Measurements from ENCODE around the gene SIMC1. TPM values are rescaled to one million over a fixed set of nuclear protein-coding genes. Genes with fewer than 3 reads are reported as not detected.
"Not testable (repeated sequence)": the region's sequence is repeated elsewhere in the genome, so short reads cannot be mapped to it uniquely, and the experiment has no call there.

SIMC1 gene
- 10 to 100 TPM; 11.1 to 14.2 (median 13.0) TPM for total RNA-seq (2021; fragmentation: NEBNext Ultra II Directional; extraction: Animal tissue kit (Norgen Biotek cat#: 25700))
- long read RNA-seq, transcript SIMC1-203 (10 exons, 2,694 nt), result major isoform, 5 of 8 reads
- long read RNA-seq, partial matches to known transcripts, result 3 of 8 reads
- long read RNA-seq, other reads (novel, unspliced or antisense), result 0 of 8 reads

GRCh38 chr5:176237971-176238644, at the start of gene SIMC1:
Gene SIMC1 (plus strand): TSS chr5:176238424. CDS start chr5:176238509, 85 bp downstream.
- not testable (repeated sequence) for H3K4me1 Mint-ChIP-seq (ENCODE audit: low read depth); H3K9me3 Mint-ChIP-seq

GRCh38 chr5:176188506-176189193, 49.6 kb upstream of the SIMC1 start:
- Mint-ChIP-seq H3K27ac (no peak overlapping the region), H3K9me3 (no peaks in the 10 kb centered on the region), H3K27me3 (ENCODE audit: insufficient read depth) (peaks cover 13% of the 10 kb centered on the region), H3K4me3 (no peak overlapping the region), H3K4me1 (ENCODE audit: low read depth) (peaks cover 7% of the 10 kb centered on the region; the same call in 1 of the 2 replicates), H3K36me3 (ENCODE audit: low read depth) (no peaks in the 10 kb centered on the region)
- TF ChIP-seq CTCF (IDR thresholded peaks at IDR 0.05), result no peak
- DNase-seq, result no peak

More at GRCh38 chr5:176237971-176238644, at the start of gene SIMC1:
- not testable (repeated sequence) for H3K27ac Mint-ChIP-seq; DNase-seq; H3K27me3 Mint-ChIP-seq (ENCODE audit: insufficient read depth); H3K36me3 Mint-ChIP-seq (ENCODE audit: low read depth)
- H3K4me3 Mint-ChIP-seq, result peak within 1 kb of the TSS; percentile 22; the same call in 1 of the 2 replicates

GRCh38 chr5:176189857-176190256, 48.4 kb upstream of the SIMC1 start:
- no peak for TF ChIP-seq CTCF (IDR thresholded peaks at IDR 0.05)
- DNase-seq, result no peak
- Mint-ChIP-seq H3K4me1 (ENCODE audit: low read depth) (peaks cover 6% of the 10 kb centered on the region; the same call in 1 of the 2 replicates), H3K4me3 (no peak overlapping the region), H3K9me3 (no peaks in the 10 kb centered on the region), H3K27me3 (ENCODE audit: insufficient read depth) (peaks cover 15% of the 10 kb centered on the region), H3K36me3 (ENCODE audit: low read depth) (no peaks in the 10 kb centered on the region), H3K27ac (no peak overlapping the region)

- no peak for DNase-seq
- Mint-ChIP-seq H3K27me3 (ENCODE audit: insufficient read depth) (peaks cover 15% of the 10 kb centered on the region), H3K9me3 (no peaks in the 10 kb centered on the region), H3K36me3 (ENCODE audit: low read depth) (no peaks in the 10 kb centered on the region), H3K27ac (no peak overlapping the region), H3K4me1 (ENCODE audit: low read depth) (no peaks in the 10 kb centered on the region), H3K4me3 (no peak overlapping the region)
- no peak for TF ChIP-seq CTCF (IDR thresholded peaks at IDR 0.05)
These were observed 47.1 kb upstream of the SIMC1 start for GRCh38 chr5:176190886-176191755.

GRCh38 chr5:176192094-176192721, 46.0 kb upstream of the SIMC1 start:
- no peak for DNase-seq
- Mint-ChIP-seq H3K27me3 (ENCODE audit: insufficient read depth) (peaks cover 15% of the 10 kb centered on the region), H3K9me3 (no peaks in the 10 kb centered on the region), H3K4me1 (ENCODE audit: low read depth) (no peaks in the 10 kb centered on the region), H3K27ac (no peak overlapping the region), H3K36me3 (ENCODE audit: low read depth) (no peaks in the 10 kb centered on the region), H3K4me3 (no peak overlapping the region)
- no peak for TF ChIP-seq CTCF (IDR thresholded peaks at IDR 0.05)

GRCh38 chr5:176192722-176193117, 45.5 kb upstream of the SIMC1 start:
- not testable (repeated sequence) for H3K4me3 Mint-ChIP-seq; DNase-seq; H3K27ac Mint-ChIP-seq; H3K9me3 Mint-ChIP-seq; H3K36me3 Mint-ChIP-seq (ENCODE audit: low read depth); H3K4me1 Mint-ChIP-seq (ENCODE audit: low read depth)
- peaks cover 15% of the 10 kb centered on the region for H3K27me3 Mint-ChIP-seq (ENCODE audit: insufficient read depth)

GRCh38 chr5:176193636-176194035, 44.6 kb upstream of the SIMC1 start:
- DNase-seq, result not testable (repeated sequence)
- peaks cover 15% of the 10 kb centered on the region for H3K27me3 Mint-ChIP-seq (ENCODE audit: insufficient read depth)

GRCh38 chr5:176194238-176195083, 43.8 kb upstream of the SIMC1 start:
- not testable (repeated sequence) for DNase-seq, H3K4me3 Mint-ChIP-seq

More at GRCh38 chr5:176193636-176194035, 44.6 kb upstream of the SIMC1 start:
- not testable (repeated sequence) for H3K27ac Mint-ChIP-seq; H3K4me1 Mint-ChIP-seq (ENCODE audit: low read depth); H3K9me3 Mint-ChIP-seq; H3K4me3 Mint-ChIP-seq; H3K36me3 Mint-ChIP-seq (ENCODE audit: low read depth)

More at GRCh38 chr5:176194238-176195083, 43.8 kb upstream of the SIMC1 start:
- not testable (repeated sequence) for H3K36me3 Mint-ChIP-seq (ENCODE audit: low read depth); H3K9me3 Mint-ChIP-seq; H3K4me1 Mint-ChIP-seq (ENCODE audit: low read depth); H3K27ac Mint-ChIP-seq
- H3K27me3 Mint-ChIP-seq (ENCODE audit: insufficient read depth), result peaks cover 11% of the 10 kb centered on the region

Measured in HFFc6 (cell line).